NCI-H2227 (cell line): ENCODE results near the gene FAM131B.

Source experiments
- DNase-seq: peaks from one replicate; lab custom pipeline; 2025; ENCODE audit not compliant: unreplicated experiment; lab: John Stamatoyannopoulos, UW

The FAM131B gene

GRCh38 chr7:143325240-143325639, 37.3 kb downstream of the FAM131B start:
- no peak for DNase-seq

- DNase-seq: no peak
These were observed 38.9 kb downstream of the FAM131B start for GRCh38 chr7:143323653-143324052.

GRCh38 chr7:143322760-143323633, 39.5 kb downstream of the FAM131B start:
- DNase-seq: no peak

GRCh38 chr7:143321734-143322133, 40.8 kb downstream of the FAM131B start:
- no peak for DNase-seq

- no peak for DNase-seq
These were observed 41.3 kb downstream of the FAM131B start for GRCh38 chr7:143321242-143321641.

- DNase-seq: no peak
These were observed 41.9 kb downstream of the FAM131B start for GRCh38 chr7:143320620-143321019.

- DNase-seq: no peak
These were observed 43.9 kb downstream of the FAM131B start for GRCh38 chr7:143318661-143319060.

- no peak for DNase-seq
These were observed 46.0 kb downstream of the FAM131B start for GRCh38 chr7:143316492-143316891.

- no peak for DNase-seq
These were observed 46.7 kb downstream of the FAM131B start, which contains the start of gene CLCN1 for GRCh38 chr7:143315776-143316175. CLCN1 (plus strand) TSS chr7:143316111; CDS start chr7:143316213, 102 bp downstream.

GRCh38 chr7:143314127-143314526, 48.4 kb downstream of the FAM131B start:
- no peak for DNase-seq

- no peak for DNase-seq
These were observed 53.9 kb downstream of the FAM131B start for GRCh38 chr7:143308632-143309031.

- peak; percentile 59 for DNase-seq
These were observed 57.0 kb downstream of the FAM131B start for GRCh38 chr7:143305423-143306070.

GRCh38 chr7:143304938-143305337, 57.6 kb downstream of the FAM131B start:
- DNase-seq: no peak

- no peak for DNase-seq
These were observed 58.8 kb downstream of the FAM131B start for GRCh38 chr7:143303733-143304132.
